GM12872 (cell line): ENCODE data around the gene PIEZO2.

Source experiments
- TF ChIP-seq, protein P1 (sequence below): IDR thresholded peaks from 3 replicates; pipeline ENCODE4 v1.5.1; 2011; ENCODE audit warnings: low read depth, mild to moderate bottlenecking, low read length, moderate library complexity; ENCODE audit not compliant: insufficient read depth

The PIEZO2 gene

DNA sequence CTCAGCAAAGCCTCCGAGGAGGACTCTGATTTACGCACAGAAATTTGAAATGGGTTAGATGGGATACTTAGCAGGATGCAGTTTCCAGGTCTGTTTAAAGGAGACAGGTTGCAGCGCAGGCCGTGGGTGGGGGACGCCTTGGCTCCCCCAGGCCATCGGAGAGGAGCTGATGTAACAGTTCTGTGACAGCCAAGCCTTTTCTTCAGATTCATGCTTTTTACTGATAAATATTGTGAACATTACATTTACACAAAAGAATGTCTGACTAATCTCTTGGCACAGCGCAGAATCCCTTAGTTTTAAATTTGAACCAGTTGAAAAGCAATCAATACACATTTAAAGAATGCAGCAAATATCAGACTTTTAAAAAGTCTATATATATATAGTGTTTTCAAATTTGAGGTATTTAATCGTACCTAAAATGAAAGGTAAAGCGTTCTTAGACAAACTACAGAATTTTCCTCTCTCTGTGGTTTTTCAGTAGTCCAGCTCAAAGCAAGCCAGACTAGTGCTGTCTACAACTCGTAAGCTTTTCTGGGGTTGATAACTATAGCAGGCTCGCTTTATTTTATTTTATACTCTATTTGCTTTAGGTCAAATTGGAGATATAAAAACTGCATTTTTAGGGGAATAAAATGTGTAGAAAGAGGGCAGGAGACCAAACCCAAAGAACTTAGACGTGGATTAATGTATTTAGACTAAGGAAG, 221.9 kb downstream of the PIEZO2 start:
- TF ChIP-seq, protein P1, sequence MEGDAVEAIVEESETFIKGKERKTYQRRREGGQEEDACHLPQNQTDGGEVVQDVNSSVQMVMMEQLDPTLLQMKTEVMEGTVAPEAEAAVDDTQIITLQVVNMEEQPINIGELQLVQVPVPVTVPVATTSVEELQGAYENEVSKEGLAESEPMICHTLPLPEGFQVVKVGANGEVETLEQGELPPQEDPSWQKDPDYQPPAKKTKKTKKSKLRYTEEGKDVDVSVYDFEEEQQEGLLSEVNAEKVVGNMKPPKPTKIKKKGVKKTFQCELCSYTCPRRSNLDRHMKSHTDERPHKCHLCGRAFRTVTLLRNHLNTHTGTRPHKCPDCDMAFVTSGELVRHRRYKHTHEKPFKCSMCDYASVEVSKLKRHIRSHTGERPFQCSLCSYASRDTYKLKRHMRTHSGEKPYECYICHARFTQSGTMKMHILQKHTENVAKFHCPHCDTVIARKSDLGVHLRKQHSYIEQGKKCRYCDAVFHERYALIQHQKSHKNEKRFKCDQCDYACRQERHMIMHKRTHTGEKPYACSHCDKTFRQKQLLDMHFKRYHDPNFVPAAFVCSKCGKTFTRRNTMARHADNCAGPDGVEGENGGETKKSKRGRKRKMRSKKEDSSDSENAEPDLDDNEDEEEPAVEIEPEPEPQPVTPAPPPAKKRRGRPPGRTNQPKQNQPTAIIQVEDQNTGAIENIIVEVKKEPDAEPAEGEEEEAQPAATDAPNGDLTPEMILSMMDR = no peak

DNA sequence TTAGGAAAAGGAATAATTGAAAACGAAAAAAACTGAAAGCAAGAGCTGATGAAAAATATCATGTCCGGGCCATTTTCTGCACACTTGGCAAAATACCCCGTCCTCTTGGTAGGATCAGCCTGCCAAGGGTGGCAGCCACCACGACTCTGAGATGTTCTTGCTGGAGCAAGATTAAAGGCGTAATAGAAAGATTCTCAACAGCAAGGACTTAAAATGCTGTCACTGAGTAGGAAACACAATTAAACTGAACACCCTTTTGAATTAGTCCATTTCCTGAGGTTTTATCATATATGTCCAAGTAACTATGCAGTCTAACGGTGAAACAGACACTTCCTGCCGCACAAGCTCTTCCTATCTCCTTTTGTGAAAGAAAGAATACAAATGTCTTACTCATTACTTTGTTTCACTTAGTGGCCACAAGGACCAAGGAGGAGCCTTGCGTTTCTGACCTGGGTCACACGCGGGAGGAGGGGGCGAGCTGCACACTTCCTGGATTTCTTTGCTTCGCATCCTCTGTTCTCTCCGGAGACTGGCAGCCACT, 222.7 kb downstream of the PIEZO2 start:
- TF ChIP-seq, protein P1 = no peak

DNA sequence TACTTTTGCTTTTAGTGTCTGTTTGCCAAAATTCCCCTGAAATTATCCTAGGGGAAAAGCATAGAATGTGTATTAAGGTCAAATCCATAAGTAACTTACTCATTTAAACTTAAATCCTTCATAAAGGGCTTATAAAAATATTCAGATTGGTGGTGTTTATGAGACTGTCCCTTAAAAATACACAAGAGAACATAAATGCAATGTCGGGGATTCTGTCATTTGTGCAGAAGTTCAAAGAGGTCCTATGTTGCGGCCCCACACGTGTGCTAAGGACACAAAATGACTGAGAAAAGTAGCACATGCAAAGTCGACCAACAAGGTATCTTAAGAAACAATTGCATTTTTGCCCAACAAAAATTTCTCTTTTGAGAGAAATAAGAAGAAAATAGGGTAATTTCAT, 225.1 kb downstream of the PIEZO2 start:
- TF ChIP-seq, protein P1 = no peak

DNA sequence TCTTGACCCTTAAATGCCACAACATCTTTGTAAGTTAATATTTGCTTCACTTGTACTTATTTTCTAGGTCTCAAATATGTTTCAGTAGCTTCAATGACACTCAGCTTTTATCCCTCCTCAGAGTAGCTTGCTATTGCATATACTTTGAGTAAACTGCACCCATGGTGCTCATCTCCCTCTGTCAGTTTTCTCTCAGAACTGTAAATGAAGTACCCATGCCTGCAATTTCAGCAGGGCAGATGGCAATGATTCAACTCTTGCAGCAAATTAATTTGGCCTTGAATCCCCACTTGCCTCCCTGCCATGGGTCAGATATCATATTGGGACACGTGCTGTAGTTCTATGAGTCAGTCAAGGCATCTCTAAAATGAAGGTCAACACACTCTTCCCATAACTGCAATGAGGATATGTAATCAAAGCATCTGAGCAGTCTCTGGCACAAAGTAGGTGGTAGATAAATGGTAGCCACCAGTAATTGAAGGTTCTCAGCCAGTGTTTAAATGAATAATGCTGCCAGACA, 225.8 kb downstream of the PIEZO2 start:
- TF ChIP-seq, protein P1 = no peak

DNA sequence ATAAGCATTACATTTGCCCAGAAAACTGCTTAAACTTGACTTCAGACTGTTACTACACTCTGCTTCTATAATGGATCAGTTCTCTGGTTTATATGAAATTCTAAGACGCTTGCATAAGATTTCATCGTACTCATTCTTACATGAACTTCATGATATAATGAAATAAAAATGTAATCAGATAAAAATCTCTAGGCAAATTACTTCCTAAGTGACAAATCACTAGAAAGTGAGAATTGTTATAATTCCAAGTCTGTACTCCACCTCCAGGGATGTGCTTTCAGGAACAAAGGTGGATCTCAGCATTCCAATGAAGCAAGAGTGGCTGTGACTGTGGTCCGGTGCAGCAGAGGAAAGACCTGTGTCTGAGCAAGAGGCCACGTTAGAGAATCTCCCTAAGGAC, 226.2 kb downstream of the PIEZO2 start:
- TF ChIP-seq, protein P1 = no peak

DNA sequence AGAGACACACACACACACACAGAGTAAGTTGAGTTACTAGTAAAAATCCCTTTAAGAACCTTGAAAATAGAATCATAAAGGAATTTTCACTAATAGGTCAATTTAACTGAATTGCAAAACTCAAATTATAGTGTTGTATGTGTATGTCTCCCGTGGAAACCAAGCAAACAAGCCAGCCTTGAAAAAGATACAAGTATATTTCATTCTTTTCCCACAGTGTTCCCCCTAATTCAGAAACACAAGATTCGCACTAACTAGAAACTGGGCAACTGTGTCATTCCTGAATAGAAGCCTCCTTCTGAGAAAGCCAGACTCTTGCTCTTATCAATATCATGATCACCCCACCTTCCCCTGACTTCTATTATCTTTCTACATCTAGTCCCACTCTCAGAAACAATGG, 229.5 kb downstream of the PIEZO2 start:
- TF ChIP-seq, protein P1 = no peak

DNA sequence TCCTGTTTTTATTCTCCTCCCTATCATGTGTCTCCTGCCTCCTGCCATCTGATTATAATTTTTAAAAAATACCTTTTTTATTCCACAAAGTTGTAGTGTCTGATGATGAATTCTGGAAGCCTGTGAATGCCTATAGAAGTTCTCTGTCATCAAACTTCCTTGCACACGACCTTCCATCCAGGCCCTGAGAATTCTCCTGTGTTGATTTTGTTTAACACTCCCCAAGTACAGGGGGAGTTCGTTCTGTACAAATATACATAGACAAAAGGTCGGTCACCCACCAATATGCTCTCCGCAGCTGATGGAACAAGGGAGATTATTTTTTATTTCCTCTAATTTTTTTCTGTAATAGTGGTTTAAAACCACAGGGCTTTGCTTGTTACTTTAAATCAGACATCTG, 232.5 kb downstream of the PIEZO2 start:
- TF ChIP-seq, protein P1 = no peak
